K562 (cell line): ENCODE data around the gene CHN2. TPM values are rescaled to one million over a fixed set of nuclear protein-coding genes. Genes with fewer than 3 reads are reported as not detected.

Source experiments
- DPF2 ChIP-seq: fragments of 450-650 bp; IDR thresholded peaks from 2 replicates; pipeline ENCODE4 v1.6.1; 2016
- KHSRP ChIP-seq: fragments of 450-650 bp; IDR thresholded peaks from 2 replicates; pipeline ENCODE4 v1.6.1; 2017
- MEF2A ChIP-seq: IDR thresholded peaks from 2 replicates; pipeline ENCODE4 v1.6.1; 2011; ENCODE audit warnings: low read depth, mild to moderate bottlenecking, low read length, moderate library complexity; ENCODE audit not compliant: control insufficient read depth
- RAD21 ChIP-seq, 2 experiments: fragments of 250-450 bp in 1 of 2; fragments of 450-650 bp in 1 of 2; sonication (Bioruptor Pico) in 1 of 2; formaldehyde crosslinking in 1 of 2; IDR thresholded peaks in 1 of 2; conservative IDR thresholded peaks in 1 of 2; 2 replicates each; pipeline versions ENCODE4 v1.4.0 to v1.8.0; 2020 to 2022; ENCODE audit warnings: mild to moderate bottlenecking in 2 of 2, moderate library complexity in 1 of 2
- SETDB1 ChIP-seq: IDR thresholded peaks from one replicate; pipeline ENCODE4 v1.6.1; 2012; ENCODE audit warnings: low read length, control low read depth, inconsistent platforms
- TGIF2 ChIP-seq: sonication (generic); formaldehyde crosslinking; IDR thresholded peaks from 2 replicates; pipeline ENCODE4 v1.8.1; 2022; ENCODE audit warnings: mild to moderate bottlenecking, missing genetic modification reagents, moderate library complexity
- ZNF592 ChIP-seq: fragments of 450-650 bp; IDR thresholded peaks from 2 replicates; pipeline ENCODE4 v1.6.1; 2017; ENCODE audit warnings: antibody characterized with exemption, mild to moderate bottlenecking
- ZSCAN32 ChIP-seq: fragments of 450-650 bp; formaldehyde crosslinking; IDR thresholded peaks from 2 replicates; pipeline ENCODE4 v1.4.0; 2020; ENCODE audit warnings: mild to moderate bottlenecking, moderate library complexity
- polyA plus RNA-seq, 8 experiments: library from polyadenylated mRNA; depleted of rRNA in 4 of 8; stranded (reverse) in 5 of 8; unstranded in 3 of 8; fragments of >200 nt; fragmentation: Nextera tagmentation in 2 of 8; fragmentation: Illumina TruSeq in 1 of 8; extraction: Ambion mirVana in 2 of 8; extraction: Trizol in 1 of 8; gene quantifications; 2 replicates each; pipeline versions ENCODE4 v1.2.1 to v1.2.3, GENCODE V29; 2011 to 2014; ENCODE audit warnings: inconsistent platforms in 1 of 8, missing spikeins in 1 of 8
- total RNA-seq, 7 experiments: library from RNA; depleted of rRNA in 6 of 7; stranded (reverse); fragments of >200 nt in 6 of 7; fragmentation: Illumina TruSeq in 2 of 7; extraction: Trizol in 2 of 7; gene quantifications; 2 replicates each; pipeline versions ENCODE4 v1.2.1 to v1.2.3, GENCODE V29; 2011 to 2021; ENCODE audit warnings: low replicate concordance in 1 of 7
- TF ChIP-seq, protein P1 (sequence below): fragments of 150-350 bp; conservative IDR thresholded peaks from 2 replicates; pipeline ENCODE4 v1.6.1; 2014; ENCODE audit warnings: low read length
- TF ChIP-seq, protein P2 (sequence below): fragments of 150-350 bp; IDR thresholded peaks from 2 replicates; pipeline ENCODE4 v1.6.1; 2014; ENCODE audit warnings: low read depth, mild to moderate bottlenecking, low read length, borderline replicate concordance

CHN2 gene
- total and polyA plus RNA-seq, 9 of the 15 experiments (the other 6 are each of a cell fraction or from before 2014, with no cell fraction given): 0.12 to 2.1 (median 0.31) TPM; not detected in 1

DNA sequence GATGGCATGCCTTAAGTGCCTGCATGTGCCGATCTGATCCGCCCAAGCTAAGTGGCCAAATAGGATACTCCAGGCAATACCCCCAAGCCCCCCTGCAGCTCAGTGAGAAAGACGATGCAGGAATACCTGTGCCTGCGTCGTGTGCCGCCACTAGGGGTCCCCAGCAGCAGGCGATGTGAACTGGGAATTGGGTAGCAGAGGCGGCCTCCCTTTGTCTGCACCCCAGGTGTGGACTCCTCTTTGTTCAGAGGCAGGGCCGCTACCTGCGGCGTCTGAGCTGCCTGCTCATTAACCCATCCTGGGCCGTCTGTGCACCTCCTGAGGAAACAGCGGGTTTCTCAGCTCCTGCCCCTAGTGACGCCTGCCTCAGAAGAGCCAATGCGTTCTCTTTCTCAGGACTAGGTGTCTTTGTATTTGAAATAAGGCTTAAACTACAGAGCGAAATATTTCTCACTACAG lies 4.8 kb upstream of the CHN2 start (continued):
- TF ChIP-seq MEF2A: no peak
- TF ChIP-seq, protein P1, sequence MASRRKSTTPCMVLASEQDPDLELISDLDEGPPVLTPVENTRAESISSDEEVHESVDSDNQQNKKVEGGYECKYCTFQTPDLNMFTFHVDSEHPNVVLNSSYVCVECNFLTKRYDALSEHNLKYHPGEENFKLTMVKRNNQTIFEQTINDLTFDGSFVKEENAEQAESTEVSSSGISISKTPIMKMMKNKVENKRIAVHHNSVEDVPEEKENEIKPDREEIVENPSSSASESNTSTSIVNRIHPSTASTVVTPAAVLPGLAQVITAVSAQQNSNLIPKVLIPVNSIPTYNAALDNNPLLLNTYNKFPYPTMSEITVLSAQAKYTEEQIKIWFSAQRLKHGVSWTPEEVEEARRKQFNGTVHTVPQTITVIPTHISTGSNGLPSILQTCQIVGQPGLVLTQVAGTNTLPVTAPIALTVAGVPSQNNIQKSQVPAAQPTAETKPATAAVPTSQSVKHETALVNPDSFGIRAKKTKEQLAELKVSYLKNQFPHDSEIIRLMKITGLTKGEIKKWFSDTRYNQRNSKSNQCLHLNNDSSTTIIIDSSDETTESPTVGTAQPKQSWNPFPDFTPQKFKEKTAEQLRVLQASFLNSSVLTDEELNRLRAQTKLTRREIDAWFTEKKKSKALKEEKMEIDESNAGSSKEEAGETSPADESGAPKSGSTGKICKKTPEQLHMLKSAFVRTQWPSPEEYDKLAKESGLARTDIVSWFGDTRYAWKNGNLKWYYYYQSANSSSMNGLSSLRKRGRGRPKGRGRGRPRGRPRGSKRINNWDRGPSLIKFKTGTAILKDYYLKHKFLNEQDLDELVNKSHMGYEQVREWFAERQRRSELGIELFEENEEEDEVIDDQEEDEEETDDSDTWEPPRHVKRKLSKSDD: no peak
- TF ChIP-seq, protein P2, sequence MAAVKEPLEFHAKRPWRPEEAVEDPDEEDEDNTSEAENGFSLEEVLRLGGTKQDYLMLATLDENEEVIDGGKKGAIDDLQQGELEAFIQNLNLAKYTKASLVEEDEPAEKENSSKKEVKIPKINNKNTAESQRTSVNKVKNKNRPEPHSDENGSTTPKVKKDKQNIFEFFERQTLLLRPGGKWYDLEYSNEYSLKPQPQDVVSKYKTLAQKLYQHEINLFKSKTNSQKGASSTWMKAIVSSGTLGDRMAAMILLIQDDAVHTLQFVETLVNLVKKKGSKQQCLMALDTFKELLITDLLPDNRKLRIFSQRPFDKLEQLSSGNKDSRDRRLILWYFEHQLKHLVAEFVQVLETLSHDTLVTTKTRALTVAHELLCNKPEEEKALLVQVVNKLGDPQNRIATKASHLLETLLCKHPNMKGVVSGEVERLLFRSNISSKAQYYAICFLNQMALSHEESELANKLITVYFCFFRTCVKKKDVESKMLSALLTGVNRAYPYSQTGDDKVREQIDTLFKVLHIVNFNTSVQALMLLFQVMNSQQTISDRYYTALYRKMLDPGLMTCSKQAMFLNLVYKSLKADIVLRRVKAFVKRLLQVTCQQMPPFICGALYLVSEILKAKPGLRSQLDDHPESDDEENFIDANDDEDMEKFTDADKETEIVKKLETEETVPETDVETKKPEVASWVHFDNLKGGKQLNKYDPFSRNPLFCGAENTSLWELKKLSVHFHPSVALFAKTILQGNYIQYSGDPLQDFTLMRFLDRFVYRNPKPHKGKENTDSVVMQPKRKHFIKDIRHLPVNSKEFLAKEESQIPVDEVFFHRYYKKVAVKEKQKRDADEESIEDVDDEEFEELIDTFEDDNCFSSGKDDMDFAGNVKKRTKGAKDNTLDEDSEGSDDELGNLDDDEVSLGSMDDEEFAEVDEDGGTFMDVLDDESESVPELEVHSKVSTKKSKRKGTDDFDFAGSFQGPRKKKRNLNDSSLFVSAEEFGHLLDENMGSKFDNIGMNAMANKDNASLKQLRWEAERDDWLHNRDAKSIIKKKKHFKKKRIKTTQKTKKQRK: no peak
- TF ChIP-seq SETDB1: no peak
- TF ChIP-seq TGIF2 (CRISPR knock-in tag): no peak
- no peak for TF ChIP-seq ZSCAN32 (CRISPR knock-in tag)
- TF ChIP-seq DPF2: no peak
- peak; percentile 20 to 51; a peak in 2 of 4 replicates for TF ChIP-seq RAD21 (CRISPR knock-in tag; conservative IDR thresholded peaks at IDR 0.05 in 1 of 2, IDR thresholded peaks at IDR 0.05 in 1 of 2)
- TF ChIP-seq ZNF592: no peak
- no peak for TF ChIP-seq KHSRP
